ENCODE results near the gene FOXN3. TPM values are rescaled to one million over a fixed set of nuclear protein-coding genes. Genes with fewer than 3 reads are reported as not detected.

Gene FOXN3
- polyA plus RNA-seq, 3 donors, result 38.7 to 57.4 (median 42.0) TPM

DNA sequence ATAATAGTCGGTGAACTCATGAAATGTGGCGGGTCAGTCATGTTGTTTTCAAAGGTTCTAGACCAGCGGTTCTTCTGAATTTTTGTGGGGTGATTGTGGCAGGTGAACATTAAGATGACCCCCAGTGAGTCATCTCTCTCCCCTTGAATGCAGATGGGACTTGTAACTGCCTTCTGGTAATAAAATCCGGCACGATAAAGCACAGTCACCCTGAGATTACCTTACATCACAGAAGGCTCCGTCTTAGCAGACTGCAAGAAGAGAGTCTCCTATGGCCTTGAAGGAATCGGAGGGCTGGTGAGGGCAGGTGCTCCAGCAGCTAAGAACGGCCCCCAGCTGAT is 189.6 kb downstream of the FOXN3 start:
- no peak overlapping the region for H3K4me3 ChIP-seq (replicated peaks in 1 of 3; ENCODE audit: low read depth in 2 of 3, low read length in 3 of 3)
- no peaks in the 10 kb centered on the region for H3K9me3 ChIP-seq (replicated peaks in 1 of 2; ENCODE audit: control insufficient read depth in 1 of 2, insufficient read depth in 1 of 2, low read length in 2 of 2)
- no peak for DNase-seq
- peaks cover 97% of the 10 kb centered on the region for H4K20me1 ChIP-seq (ENCODE audit: insufficient read depth, low read length)
- peaks cover 5 to 23% of the 10 kb centered on the region in 2 donors for H3K36me3 ChIP-seq (replicated peaks in 1 of 2; ENCODE audit: control insufficient read depth in 1 of 2, insufficient read depth in 2 of 2, low read length in 2 of 2)
- Mint-ChIP-seq H3K27ac (peak overlapping the region in 2 of 7 donors; percentile 2 to 41), H3K27me3 (ENCODE audit: low read depth in 3 of 3) (no peaks in the 10 kb centered on the region), H3K4me1 (peaks cover 8% of the 10 kb centered on the region), H3K4me3 (no peak overlapping the region), H3K36me3 (peaks cover 18 to 31% of the 10 kb centered on the region in 2 donors), H3K9me3 (no peaks in the 10 kb centered on the region)
- 93% methylated on average over 3 of the region's 8 CpGs for WGBS (ENCODE audit: insufficient coverage)
- no peaks in the 10 kb centered on the region for H3K4me1 ChIP-seq (ENCODE audit: control insufficient read depth in 1 of 2, insufficient read depth in 2 of 2, low read length in 2 of 2)
- no peak overlapping the region for H3K9ac ChIP-seq (ENCODE audit: insufficient read depth, low read length, poor library complexity, severe bottlenecking)
- H3K79me2 ChIP-seq (ENCODE audit: insufficient read depth, low read length), result peaks cover 40% of the 10 kb centered on the region
- no peak overlapping the region for H2AFZ ChIP-seq (ENCODE audit: insufficient read depth, low read depth, low read length, poor library complexity, severe bottlenecking)
- no peaks in the 10 kb centered on the region for H3K27me3 ChIP-seq (ENCODE audit: control insufficient read depth in 2 of 2, insufficient read depth in 2 of 2, low read length in 2 of 2)
- intact Hi-C loops (cut with micrococcal nuclease), result no loop called here
- H3K27ac ChIP-seq (ENCODE audit: low read depth in 1 of 2, low read length in 2 of 2), result no peak overlapping the region
- TF ChIP-seq, protein P1, sequence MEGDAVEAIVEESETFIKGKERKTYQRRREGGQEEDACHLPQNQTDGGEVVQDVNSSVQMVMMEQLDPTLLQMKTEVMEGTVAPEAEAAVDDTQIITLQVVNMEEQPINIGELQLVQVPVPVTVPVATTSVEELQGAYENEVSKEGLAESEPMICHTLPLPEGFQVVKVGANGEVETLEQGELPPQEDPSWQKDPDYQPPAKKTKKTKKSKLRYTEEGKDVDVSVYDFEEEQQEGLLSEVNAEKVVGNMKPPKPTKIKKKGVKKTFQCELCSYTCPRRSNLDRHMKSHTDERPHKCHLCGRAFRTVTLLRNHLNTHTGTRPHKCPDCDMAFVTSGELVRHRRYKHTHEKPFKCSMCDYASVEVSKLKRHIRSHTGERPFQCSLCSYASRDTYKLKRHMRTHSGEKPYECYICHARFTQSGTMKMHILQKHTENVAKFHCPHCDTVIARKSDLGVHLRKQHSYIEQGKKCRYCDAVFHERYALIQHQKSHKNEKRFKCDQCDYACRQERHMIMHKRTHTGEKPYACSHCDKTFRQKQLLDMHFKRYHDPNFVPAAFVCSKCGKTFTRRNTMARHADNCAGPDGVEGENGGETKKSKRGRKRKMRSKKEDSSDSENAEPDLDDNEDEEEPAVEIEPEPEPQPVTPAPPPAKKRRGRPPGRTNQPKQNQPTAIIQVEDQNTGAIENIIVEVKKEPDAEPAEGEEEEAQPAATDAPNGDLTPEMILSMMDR (IDR thresholded peaks at IDR 0.05), result no peak
- H3K4me2 ChIP-seq (replicated peaks; ENCODE audit: extremely low read depth, low read length, poor library complexity, severe bottlenecking), result no peak overlapping the region

DNA sequence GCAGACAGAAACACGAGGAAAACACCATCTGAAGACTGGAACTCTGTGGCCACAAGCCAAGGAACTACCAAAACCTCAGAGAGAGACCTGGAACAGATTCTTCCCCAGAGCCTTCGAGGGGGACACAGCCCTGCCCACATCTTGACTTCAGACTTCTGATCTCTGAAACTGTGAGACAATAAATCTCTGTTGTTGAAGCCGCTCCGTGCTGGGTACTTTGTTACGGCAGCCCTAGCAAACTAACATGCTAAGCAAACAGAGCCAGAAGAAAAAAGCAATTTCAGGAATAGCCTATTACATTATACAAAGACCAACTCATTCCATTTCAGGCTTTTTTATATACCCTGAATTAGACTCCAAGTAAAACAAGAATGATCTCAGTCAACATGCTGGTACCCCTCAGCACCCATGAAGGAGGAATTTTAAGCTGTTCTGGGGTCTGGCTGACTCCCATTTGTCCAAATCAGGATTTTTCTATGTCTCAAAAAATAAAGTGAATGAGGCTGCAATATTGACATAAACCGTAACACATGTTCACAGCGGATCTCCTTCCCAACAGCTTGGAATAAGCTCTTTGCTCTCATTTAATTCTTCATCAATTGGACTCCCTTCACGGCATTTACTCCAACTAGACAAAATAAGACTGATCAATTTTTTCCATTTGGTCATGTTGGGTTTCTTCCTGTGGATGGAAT is 190.1 kb downstream of the FOXN3 start:
- peaks cover 20 to 35% of the 10 kb centered on the region in 2 donors for H3K36me3 Mint-ChIP-seq

More for the DNA sequence above, 190.1 kb downstream of the FOXN3 start:
- Histone ChIP-seq H3K36me3 (replicated peaks in 1 of 2; ENCODE audit: control insufficient read depth in 1 of 2, insufficient read depth in 2 of 2, low read length in 2 of 2) (peaks cover 5 to 28% of the 10 kb centered on the region in 2 donors), H3K9me3 (replicated peaks in 1 of 2; ENCODE audit: control insufficient read depth in 1 of 2, insufficient read depth in 1 of 2, low read length in 2 of 2) (no peaks in the 10 kb centered on the region), H3K27ac (ENCODE audit: low read depth in 1 of 2, low read length in 2 of 2) (no peak overlapping the region), H3K27me3 (ENCODE audit: control insufficient read depth in 2 of 2, insufficient read depth in 2 of 2, low read length in 2 of 2) (no peaks in the 10 kb centered on the region), H4K20me1 (ENCODE audit: insufficient read depth, low read length) (peaks cover 97% of the 10 kb centered on the region), H3K4me2 (replicated peaks; ENCODE audit: extremely low read depth, low read length, poor library complexity, severe bottlenecking) (no peak overlapping the region), H3K4me1 (ENCODE audit: control insufficient read depth in 1 of 2, insufficient read depth in 2 of 2, low read length in 2 of 2) (no peaks in the 10 kb centered on the region), H3K79me2 (ENCODE audit: insufficient read depth, low read length) (peaks cover 41% of the 10 kb centered on the region), H2AFZ (ENCODE audit: insufficient read depth, low read depth, low read length, poor library complexity, severe bottlenecking) (no peak overlapping the region), H3K9ac (ENCODE audit: insufficient read depth, low read length, poor library complexity, severe bottlenecking) (no peak overlapping the region), H3K4me3 (replicated peaks in 1 of 3; ENCODE audit: low read depth in 2 of 3, low read length in 3 of 3) (no peak overlapping the region)
- WGBS (ENCODE audit: insufficient coverage), result 75% methylated on average over 2 of the region's 8 CpGs
- peak overlapping the region in 2 of 7 donors; percentile 2 to 61 for H3K27ac Mint-ChIP-seq
- H3K9me3 Mint-ChIP-seq, result no peaks in the 10 kb centered on the region
- intact Hi-C loops (cut with micrococcal nuclease), result no loop called here
- peaks cover 8% of the 10 kb centered on the region for H3K4me1 Mint-ChIP-seq
- H3K27me3 Mint-ChIP-seq (ENCODE audit: low read depth in 3 of 3), result no peaks in the 10 kb centered on the region
- no peak overlapping the region for H3K4me3 Mint-ChIP-seq
- TF ChIP-seq, protein P1 (IDR thresholded peaks at IDR 0.05), result no peak
- DNase-seq, result no peak

Data from CD14-positive monocyte (primary cell).